Adrenal gland (tissue), 5 donors: ENCODE data around the gene AQP3.

Experiments
- CTCF ChIP-seq, 6 experiments: fragments of 450-650 bp in 4 of 6; fragments of 200-600 bp in 2 of 6; sonication (generic) in 1 of 6; IDR thresholded peaks; 1 replicate in 5 of 6; 2 replicates in 1 of 6; pipeline versions ENCODE4 v1.5.1 to v1.8.0; 2016 to 2021; ENCODE audit warnings: antibody characterized with exemption in 6 of 6, mild to moderate bottlenecking in 2 of 6, moderate library complexity in 1 of 6
- POLR2A ChIP-seq, 2 donors: fragments of 450-650 bp; IDR thresholded peaks; one replicate each; pipeline ENCODE4 v1.6.1; 2017; ENCODE audit warnings: antibody characterized with exemption in 2 of 2, mild to moderate bottlenecking in 2 of 2, moderate library complexity in 1 of 2
- donor health status: DM: no; HTN: no; CAD: no.

- TF ChIP-seq CTCF (IDR thresholded peaks at IDR 0.05), result no peak
- TF ChIP-seq POLR2A (IDR thresholded peaks at IDR 0.05), result no peak
Observed at GRCh38 chr9:33430942-33431341, 16.5 kb downstream of the AQP3 start.
